Hematopoietic multipotent progenitor cell treated with erythropoietin and hydrocortisone succinate and interleukin-3 and kit ligand, for 6 days (in vitro differentiated cells): ENCODE measurements around the gene MRC1.
A peak's percentile ranks its signal among the peaks of the same experiment; 100 is the strongest.

Source experiments
- DNase-seq: peaks from one replicate; pipeline ENCODE4 v3.0.0-alpha.2; 2015

Gene MRC1

DNA sequence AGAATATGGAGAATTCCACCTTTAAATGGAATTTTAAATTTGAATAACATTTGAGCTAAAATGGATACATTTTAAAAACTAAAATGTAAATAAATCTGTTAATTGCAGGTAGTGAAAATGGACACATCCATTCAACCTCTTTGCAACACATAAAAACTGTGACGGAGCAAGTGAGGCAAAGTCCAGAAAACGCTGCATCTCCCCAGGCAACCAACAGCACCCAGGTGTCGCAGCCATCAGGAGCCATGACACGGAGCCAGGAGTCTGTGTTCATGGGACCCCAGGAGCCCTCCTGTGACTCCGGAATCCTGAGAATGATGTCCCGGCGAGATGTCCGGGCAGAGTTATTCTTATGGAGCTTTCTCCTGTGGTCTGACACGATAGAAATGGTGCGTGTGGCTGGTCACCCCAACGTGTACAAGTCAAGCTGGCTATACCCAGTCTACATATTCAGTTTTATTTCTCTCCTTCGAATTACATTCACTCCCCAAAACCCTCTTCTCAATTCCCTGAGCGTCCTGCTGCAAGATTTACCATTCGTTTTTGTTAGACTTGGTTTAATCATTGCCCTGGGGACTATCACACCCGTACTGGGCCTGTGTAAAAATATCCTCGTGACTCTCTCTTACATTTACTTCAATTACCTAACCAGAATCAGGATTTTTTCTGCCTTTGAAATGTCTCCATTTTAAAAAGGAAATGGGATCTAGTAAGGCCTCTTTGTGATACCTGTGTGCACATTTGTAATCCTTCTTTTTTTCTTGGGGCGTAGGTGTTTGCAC lies 13.1 kb upstream of the MRC1 start:
- DNase-seq = no peak

DNA sequence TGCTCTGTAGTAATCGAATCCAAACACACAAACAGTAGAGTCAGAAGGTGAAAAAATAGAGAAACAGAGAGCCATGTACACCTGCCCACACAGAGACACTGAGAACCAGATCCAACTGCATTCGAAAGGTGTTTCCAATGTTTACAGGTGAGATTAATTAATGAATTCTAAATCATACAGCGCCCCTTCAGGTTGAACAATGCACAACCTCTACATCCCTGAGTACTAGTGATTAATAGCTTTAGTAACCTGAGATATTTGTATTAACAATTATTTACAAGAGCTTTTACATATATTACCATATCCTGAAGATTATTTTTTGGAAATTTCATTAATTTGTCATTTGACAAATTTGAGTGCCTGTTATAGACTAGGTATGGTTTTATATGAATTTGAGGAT lies 7.6 kb upstream of the MRC1 start:
- no peak for DNase-seq

DNA sequence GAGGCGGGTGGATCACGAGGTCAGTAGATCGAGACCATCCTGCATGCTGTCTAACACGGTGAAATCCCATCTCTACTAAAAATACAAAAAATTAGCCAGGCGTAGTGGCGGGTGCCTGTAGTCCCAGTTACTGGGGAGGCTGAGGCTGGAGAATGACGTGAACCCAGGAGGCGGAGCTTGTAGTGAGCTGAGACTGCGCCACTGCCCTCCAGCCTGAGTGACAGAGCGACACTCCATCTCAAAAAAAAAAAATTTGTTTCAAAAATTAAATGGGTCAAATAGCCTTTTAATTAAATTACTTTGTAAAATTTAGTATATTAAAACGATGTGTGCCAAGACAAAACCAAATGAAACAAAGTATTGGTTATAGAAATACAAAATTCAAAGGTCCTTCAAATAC lies 6.8 kb upstream of the MRC1 start:
- no peak for DNase-seq

DNA sequence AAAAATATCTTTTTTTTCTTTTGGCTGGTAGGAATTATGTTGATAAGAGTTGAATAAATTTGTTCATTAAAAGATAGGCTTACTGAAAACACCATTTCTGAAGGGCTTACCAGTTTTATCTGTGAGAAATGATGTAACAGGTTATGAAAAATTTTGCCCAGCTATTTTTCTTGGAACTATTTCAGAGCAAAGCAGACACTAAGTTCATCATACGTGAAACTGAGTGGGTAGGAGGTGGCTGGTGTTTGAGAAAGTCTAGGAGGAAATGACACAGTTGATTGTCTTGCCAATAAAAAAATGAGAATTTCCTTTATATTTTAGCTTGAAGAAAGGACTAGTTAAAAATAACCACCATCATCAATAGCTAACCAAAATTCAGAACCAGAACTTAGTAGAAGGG lies 6.2 kb upstream of the MRC1 start:
- DNase-seq = no peak

DNA sequence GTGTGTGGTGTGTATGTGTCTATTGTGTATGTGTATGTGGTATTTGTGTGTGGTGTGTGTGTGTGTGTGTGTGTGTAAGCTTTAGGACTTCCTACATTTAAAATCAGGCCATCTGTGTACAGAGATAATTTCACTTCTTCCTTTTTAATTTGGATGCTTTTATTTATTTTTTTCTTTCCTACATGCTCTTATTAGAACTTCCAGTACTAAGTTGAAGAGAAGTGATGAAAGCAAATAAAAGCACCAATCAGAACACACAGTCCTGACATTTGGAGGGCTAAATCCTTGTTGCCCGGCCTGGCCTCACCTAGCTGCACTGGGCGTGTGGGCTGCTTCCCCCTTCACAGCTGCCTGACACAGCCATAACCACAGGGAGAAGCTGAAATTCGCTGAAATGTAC lies 3.8 kb upstream of the MRC1 start:
- DNase-seq = peak; percentile 17

DNA sequence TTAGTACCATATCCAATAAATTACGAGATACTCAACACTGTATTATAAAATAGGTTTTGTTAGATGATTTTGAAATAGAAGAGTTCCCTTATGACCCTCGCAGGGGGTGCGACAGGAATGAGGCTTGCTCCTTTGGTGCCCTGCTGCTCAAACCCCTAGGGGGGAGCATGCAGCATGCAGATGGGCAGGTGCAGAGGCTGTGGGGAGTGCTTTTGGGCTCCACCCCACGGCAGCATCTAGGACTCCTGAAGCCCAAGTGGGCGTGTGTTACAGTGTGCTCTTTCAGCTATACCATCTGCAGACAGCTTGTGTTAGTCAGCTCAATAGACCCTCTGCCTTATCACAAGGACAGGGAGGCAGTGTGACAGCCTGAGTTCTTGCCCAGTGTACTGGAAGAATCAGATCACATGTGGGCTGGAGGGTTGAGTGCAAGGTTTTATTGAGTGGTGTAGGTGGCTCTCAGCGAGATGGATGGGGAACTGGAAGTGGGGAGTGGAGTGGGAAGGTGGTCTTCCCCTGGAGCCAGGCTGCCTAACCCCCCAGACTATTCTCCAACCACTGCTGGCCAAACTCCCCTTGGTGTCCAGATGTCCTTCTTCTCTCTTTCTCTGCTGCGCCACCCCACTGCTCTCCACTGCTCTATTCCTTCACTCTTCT lies 3.1 kb upstream of the MRC1 start:
- DNase-seq = peak; percentile 77

DNA sequence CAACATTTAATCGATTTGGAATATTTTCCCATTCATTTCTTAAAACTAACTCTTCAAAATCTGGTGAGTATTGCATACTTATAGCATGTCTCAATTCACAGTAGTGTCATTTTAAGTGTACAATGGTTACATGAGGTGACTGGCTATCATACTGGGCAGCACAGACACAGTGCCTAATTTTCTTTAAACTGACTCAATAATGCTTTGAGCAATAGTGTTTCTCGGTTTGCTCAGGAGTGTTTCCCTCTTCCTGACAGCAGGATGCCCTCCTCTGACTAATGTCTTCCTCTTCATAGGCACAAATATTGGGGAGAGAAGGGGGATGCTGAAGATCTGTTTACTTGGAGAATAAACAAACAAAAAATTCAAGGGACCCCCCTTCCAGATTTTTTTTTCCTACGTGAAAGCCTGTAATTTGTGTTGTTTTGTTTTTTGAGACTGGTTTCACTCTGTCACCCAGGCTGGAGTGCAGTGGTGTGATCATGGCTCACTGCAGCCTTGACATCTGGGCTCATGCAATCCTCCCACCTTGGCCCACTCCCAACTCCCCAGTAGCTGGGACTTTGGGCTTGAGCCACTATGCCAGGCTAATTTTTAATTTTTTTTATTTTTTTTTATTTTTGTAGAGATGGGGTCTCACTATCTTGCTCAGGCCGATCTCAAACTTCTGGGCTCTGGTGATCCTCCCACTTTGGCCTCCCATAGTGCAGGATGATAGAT lies 2.2 kb downstream of the MRC1 start:
- no peak for DNase-seq

DNA sequence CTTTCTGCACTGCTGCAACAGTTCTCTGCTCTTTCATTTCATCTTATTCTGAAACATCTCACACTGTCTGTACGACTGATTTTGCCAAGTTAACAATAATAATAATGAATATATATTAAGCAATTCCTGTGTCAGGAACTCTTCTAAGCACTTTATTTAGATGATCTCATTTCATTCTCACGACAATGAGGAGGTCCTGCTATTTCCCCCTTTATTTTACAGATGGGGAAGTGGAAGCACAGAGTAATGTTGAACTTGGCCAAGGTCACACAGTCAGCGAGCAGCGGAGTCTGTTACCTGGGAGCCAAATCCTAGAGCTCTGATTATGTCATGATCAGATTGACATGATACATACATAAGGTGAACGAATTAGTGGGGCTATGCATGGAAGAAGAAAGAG lies 5.8 kb downstream of the MRC1 start:
- no peak for DNase-seq

DNA sequence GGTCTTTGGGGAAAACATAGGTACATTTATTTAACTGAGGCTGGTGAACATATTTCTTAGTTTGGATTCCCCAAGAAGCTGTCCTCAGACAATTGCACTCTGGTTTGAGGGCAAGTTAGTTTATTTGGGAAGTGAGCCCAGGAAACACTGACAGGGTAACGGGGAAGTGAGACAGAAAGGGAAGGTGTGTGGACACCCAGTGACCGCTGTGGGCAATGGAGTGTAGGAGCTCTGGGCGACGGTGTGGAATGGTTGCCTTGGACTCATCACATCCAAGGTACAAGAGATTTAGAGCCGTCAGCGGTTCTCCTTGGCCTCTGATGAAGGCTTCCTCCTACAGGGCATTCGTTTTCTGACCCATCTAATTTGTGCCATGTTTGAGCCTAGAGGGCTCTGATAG lies 7.1 kb downstream of the MRC1 start:
- no peak for DNase-seq

DNA sequence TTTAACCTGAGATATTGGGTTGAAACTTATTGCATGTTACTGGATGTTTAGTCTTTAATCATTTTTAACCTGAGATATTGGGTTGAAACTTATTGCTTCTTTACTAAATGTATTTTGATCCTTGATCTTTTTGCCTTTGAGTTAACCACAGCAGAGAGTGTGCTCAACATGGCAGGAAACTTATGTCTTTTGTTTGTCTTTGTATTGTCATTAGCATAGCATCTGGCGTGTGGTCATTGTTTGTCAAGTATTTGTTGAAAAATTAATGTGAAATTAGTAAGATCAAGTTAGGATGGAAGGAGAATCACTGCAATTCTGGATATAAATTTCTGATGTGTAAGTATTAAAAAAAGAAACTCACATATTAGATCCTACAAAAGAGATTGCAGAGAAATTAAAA lies 8.2 kb downstream of the MRC1 start:
- DNase-seq = no peak

DNA sequence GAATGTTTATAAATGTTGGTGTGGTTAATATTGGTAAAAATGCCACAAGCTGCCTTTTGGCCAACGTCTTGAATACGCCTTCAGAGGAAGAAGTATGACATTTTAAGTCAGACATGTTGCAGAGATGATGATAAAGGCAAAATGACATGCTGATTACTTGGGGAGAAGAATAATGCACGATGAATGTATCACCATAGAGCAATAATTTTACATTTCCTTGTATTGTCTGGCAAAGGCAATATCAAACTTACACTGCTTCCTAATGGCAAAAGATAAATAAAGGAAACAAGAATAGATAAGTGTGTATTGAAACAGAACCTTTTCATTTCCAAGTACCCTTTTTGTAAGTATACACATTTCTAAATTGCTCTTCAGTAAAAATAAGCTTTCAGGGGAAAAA lies 8.6 kb downstream of the MRC1 start:
- DNase-seq = no peak

DNA sequence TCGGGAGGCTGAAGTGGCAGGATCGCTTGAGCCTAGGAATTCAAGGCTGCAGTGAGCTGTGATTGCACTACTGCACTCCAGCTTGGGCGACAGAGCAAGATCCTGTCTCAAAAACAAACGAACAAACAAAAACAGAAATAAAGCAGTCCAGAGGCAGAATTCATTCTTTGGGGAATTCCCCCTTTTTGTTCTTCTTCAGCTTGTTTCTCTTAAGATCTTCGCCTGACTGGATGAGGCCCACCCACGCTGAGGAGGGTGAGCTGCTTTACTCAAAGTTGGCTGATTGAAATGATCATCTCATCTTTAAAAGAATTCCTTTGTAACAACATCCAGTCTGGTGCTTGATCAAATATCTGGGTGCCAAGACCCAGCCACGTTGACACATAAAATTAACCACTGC lies 10.7 kb downstream of the MRC1 start:
- DNase-seq = no peak

DNA sequence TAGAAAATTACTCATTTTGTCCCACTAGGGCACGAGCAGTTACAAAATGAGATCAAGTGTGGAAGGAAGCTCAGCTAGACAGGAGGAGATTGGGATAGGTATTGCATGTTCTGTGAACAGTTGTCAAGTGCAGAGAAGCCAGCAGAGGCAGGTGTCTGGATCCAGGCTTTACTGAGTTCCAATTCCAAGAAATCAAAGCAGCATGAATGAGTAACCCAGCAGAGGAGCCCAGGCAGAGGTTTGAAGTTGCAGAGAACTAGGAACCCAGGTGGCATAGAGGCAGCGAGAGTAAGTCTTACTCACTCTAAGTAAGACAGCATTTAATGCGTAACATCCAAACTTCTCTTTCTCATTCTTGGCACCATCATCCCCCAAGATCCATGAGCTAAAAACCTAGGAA lies 11.8 kb downstream of the MRC1 start:
- DNase-seq = no peak

DNA sequence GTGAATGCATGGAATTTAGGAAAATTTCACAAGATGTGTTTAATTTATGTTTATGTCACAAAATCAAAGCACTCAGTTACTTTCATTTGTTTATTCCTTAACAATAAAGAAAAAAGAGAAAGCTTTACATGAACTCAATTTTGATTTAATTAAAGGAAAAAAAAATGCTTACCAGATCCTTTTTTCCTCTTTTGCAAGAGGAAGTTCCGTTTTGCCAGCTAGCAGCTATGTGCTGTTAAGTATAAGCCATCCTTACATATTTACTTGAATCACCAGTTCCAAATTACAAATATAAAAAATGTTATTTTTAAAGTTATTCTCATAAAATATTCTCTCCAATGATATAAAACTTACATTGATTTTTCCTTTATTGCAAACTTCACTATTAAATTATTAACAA lies 12.7 kb downstream of the MRC1 start:
- no peak for DNase-seq

DNA sequence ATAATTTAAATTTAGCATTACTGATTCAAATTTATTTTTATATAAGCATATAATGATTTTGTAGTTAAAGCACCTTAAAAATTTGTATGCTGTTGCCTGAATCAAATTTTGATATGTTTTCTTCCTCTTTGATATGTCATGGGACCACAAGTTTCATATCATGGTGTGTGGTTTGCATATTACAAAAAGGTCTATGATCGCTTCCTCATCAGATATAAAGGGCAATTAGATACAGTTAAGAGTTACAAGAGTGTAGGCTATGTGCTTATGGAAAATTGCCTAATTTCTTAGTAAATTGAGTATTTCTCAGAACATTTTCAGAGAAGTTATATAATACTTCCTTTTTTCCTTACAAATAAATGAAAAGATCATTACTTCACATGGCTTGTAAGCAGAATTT lies 22.2 kb downstream of the MRC1 start:
- DNase-seq = peak; percentile 73

DNA sequence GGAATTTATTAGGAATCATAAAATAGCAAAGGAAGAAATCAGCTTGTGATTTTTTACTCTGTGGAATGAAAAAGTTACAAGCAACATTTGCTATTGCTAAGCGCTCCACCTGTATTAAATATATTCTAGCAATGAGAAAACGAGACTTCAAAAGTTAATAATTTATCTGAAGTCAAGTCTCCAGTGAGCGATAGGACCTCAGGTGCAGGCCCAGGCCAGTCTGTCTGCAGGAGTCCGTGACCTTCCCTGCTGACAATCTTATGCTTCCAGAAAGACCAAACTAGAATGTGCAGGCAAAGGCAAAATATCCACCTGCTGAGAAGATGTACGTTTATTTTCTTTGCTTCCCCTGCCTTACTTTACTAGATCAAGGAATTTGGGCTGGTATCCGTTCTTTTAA lies 22.7 kb downstream of the MRC1 start:
- DNase-seq = no peak

DNA sequence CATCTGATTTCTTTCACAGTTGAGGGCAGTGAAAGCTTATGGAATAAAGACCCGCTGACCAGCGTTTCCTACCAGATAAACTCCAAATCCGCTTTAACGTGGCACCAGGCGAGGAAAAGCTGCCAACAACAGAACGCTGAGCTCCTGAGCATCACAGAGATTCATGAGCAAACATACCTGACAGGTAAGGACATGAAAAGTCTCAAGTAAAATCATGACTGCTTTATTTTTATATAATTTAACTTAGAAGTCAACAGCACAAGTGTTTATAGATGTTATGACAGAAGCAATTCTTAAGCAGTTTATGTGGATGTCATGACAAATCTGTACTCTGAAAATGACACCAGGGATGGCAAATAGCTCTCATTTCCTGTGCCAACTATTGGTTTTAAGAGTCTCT lies 24.5 kb downstream of the MRC1 start:
- DNase-seq = no peak

DNA sequence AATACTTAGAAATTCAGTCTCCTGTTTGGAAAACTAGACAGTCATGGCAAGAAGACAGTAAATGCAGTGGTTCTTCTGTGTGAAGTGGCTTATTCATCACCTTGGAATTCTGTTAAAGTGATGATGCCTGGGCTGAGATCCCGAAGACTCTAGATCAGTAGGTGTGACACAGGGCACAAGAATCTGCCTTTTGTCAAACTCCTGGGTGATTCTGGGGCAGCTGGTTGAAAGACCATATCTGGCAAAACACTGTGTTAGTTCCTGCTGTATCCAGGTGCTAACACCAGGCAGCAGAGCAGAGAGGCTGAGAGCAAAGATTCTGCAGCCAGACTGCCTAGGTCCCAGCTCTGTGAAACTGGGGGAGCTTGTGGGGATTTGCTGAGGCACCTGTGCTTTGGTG lies 26.5 kb downstream of the MRC1 start:
- no peak for DNase-seq

DNA sequence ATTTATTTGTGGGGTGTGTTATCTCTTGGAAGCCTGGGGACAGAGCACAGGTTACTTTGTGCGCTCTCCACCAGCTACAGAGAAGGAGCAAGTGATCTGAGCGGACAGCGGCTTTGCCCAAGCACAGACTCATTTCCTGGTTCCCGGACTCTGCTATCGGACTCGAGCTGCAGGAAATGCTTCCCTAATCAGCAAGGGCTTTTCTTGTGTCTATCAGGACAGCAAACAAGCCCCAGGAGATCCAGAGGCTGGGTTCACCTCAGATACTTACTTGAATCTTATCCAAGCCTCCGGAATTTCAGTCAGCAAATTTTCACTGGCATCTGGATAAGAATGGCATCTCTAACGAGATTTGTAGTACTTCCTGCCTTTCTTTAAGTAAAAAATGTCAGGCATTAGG lies 27.8 kb downstream of the MRC1 start:
- peak; percentile 58 for DNase-seq

DNA sequence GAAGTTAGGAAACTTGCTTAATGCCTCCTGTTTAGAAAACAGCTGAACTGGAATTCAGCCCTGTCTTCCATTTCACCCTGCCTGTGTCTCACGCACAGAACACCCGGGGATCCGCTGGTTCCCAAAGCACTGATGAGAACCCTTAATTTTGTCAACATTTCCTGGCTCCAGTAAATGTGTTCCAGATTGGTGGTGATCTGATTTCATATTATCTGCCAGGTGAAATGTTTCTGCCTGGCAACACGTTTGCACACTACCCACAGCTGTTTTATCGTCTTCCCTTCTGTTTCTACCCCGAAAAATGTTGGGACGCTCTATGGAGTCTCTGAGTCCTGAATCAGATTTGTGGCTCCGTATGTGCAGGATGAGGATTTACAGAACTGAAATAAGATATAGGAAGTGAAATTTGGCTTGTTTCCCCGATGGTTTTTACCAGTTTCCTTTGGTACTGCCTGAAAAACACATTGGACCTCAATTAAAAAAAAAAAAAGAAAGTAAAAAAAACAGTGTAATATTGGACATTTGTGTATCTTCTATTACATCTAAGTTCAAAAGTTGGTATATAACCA lies 29.0 kb downstream of the MRC1 start:
- DNase-seq = peak; percentile 9

DNA sequence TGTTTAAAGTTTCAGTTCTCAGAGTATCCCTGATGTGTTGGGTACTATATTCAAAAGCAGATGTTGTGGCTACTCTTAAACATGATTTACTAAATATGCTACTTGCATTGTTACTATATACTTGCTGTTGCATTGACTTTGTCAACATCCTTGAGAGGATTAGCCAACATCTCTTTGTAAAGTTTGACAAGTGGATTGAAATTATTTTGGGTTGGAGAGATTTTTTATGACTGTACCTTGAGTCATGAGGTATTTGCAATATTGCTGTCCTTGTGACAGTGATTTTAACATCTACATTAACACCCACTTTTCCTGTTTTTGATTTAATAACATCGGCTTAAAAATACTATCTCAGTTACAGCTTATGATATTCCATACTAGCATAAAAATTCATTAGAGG lies 31.9 kb downstream of the MRC1 start:
- DNase-seq = no peak

DNA sequence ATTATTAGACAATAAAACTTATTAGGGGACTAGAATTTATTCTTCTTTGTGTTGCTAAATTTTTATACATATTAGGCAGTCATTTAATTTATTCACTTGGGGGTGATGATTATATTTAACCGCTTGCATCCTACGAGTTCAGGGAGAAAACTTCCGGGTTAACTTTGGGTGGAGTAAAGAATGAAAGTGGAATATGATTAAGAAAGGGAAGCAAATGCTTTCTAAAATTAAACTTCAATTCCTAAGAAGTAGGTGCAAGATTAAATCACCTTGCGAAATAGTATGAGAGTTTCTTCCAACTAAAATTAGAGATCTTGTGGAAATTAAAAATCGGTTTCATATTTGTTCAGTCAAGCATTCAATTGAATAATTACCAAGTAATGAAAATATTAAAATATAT lies 33.5 kb downstream of the MRC1 start:
- no peak for DNase-seq

DNA sequence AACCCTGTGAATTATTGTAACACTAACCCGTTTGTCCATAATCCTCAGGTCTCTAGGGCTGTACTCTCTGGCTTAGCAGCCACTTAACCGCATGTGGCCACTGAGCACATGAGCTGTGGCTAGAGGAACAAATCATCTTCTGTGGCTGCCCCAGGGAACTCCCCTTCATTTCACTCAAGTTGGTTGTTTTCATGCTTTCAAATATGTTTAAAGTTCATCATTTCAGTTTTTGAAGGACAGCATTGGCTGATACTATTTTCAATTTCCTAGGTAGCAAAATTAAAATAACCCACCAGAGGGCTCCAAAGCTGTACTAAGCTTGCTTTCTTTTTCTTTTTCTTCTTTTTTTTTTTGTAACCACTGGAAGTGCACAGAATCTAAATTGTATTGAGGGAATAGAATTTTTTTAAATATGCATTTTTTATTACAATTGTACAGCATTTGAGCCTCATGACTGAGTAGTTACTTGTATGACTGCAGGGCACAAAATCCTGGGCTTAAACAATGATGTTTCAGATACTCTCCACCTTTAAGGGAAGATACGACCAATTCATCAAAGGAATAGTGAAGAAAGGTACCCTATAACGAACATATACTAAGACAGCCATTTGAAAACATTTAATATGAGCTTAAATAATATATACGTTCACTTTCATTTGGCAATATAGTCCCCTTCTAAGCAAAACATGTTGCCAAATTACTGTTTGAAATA lies 38.6 kb downstream of the MRC1 start:
- DNase-seq = peak; percentile 61
